Suprapubic skin (tissue), 4 donors: ENCODE data around the gene CBX3. TPM values are rescaled to one million over a fixed set of nuclear protein-coding genes. Genes with fewer than 3 reads are reported as not detected.

Source experiments
- DNase-seq, 2 donors: peaks; one replicate each; pipeline ENCODE4 v3.0.0-alpha.2; 2019; ENCODE audit warnings: low spot score in 2 of 2
- H3K27ac ChIP-seq: fragments of 200-600 bp; sonication (generic); one replicate; pipeline ENCODE4 v1.5.1; 2019
- H3K27me3 ChIP-seq: fragments of 200-600 bp; sonication (generic); one replicate; pipeline ENCODE4 v1.5.1; 2019
- H3K36me3 ChIP-seq: fragments of 200-600 bp; sonication (generic); one replicate; pipeline ENCODE4 v1.5.1; 2019
- H3K4me1 ChIP-seq: fragments of 200-600 bp; sonication (generic); one replicate; pipeline ENCODE4 v1.5.1; 2019
- H3K4me3 ChIP-seq: fragments of 200-600 bp; sonication (generic); one replicate; pipeline ENCODE4 v1.5.1; 2019; ENCODE audit warnings: mild to moderate bottlenecking
- H3K9me3 ChIP-seq: fragments of 200-600 bp; sonication (generic); one replicate; pipeline ENCODE4 v1.5.1; 2019
- EP300 ChIP-seq: sonication (generic); formaldehyde crosslinking; IDR thresholded peaks from one replicate; pipeline ENCODE4 v1.6.1; 2017; ENCODE audit warnings: antibody characterized with exemption
- POLR2A ChIP-seq, 2 donors: fragments of 450-650 bp; IDR thresholded peaks; one replicate each; pipeline ENCODE4 v1.6.1; 2017; ENCODE audit warnings: antibody characterized with exemption in 2 of 2, mild to moderate bottlenecking in 2 of 2, moderate library complexity in 2 of 2
- POLR2AphosphoS5 ChIP-seq, 3 donors: sonication (generic); formaldehyde crosslinking; IDR thresholded peaks; one replicate each; pipeline ENCODE4 v1.6.1; 2017; ENCODE audit warnings: antibody characterized with exemption in 3 of 3
- WGBS: methylation state at CpG from one replicate; pipeline ENCODE4 v1.1.5; 2018; 5-methylcytosine and 5-hydroxymethylcytosine counted together
- total RNA-seq, 4 donors: library from RNA; depleted of rRNA; stranded (reverse); fragments of >200 nt; gene quantifications; one replicate each; pipeline ENCODE4 v1.1.0, GENCODE V29; 2016
- TF ChIP-seq, protein P1 (sequence below), 2 donors: fragments of 200-600 bp in 1 of 2; fragments of 450-650 bp in 1 of 2; sonication (generic) in 1 of 2; IDR thresholded peaks; one replicate each; pipeline ENCODE4 v1.5.1; 2016 to 2019; ENCODE audit warnings: antibody characterized with exemption in 2 of 2, mild to moderate bottlenecking in 1 of 2, moderate library complexity in 1 of 2

CBX3 gene
- total RNA-seq, 4 donors from 2014 or later: 42.3 to 81.7 (median 44.7) TPM

DNA sequence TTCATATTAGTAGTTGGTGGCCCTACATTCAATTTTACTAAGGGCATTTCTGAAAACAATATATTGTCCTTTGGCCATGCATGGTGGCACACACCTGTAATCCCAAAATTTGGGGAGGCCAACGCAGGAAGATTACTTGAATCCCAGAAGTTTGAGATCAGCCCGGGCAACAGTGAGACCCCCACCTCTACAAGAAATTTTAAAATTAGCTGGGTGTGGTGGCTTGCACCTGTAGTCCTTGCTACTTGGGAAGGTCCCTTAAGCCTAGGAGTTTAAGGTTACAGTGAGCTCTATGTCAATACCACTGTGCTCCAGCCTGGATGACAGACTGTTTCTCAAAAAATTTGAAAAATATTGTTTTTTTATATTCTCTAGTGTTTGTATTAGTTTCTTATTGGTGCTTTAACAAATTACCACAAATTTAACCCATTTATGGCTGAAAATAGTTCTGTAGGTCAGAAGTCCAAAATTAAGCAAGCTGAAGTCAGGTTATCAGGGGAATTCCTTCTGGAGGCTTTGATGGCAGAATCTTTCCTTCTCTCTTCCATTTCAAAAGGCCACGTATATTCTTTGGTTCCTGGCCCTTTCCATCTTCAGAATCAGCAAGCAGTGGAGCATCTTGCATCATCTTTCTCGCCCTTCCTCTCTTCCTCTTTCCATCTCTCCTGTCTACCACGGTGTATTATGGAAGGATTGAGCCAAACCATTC lies 12.4 kb downstream of the CBX3 start:
- H3K36me3 ChIP-seq: peaks cover 20% of the 10 kb centered on the region
- TF ChIP-seq POLR2AphosphoS5 (IDR thresholded peaks at IDR 0.05): no peak
- WGBS: 85% methylated on average over 5 of the region's 5 CpGs
- H3K27ac ChIP-seq: no peak overlapping the region
- H3K27me3 ChIP-seq: no peaks in the 10 kb centered on the region
- no peaks in the 10 kb centered on the region for H3K9me3 ChIP-seq
- no peak overlapping the region for H3K4me3 ChIP-seq
- no peak for DNase-seq
- H3K4me1 ChIP-seq: no peaks in the 10 kb centered on the region

DNA sequence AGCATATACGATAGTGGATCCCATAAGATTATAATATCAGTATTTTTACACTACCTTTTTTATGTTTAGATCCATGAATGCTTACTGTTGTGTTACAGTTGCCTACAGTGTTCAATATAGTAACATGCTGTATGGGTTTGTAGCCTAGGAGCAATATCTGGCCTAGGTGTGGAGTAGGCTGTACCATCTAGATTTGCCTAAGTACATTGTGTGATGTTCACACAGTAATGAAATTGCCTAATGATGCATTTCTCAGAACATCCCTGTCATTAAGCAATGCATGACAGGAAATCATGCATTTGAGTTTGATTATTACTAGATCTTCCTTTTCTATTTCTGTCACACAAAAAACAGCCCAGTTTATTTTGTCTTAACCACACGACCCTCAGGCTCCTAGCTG lies 14.5 kb downstream of the CBX3 start:
- 74% methylated on average over 2 of the region's 2 CpGs for WGBS
- Histone ChIP-seq H3K36me3 (peaks cover 6% of the 10 kb centered on the region), H3K27ac (no peak overlapping the region), H3K27me3 (no peaks in the 10 kb centered on the region), H3K9me3 (no peaks in the 10 kb centered on the region), H3K4me3 (no peak overlapping the region), H3K4me1 (no peaks in the 10 kb centered on the region)
- TF ChIP-seq EP300 (no peak), POLR2A (IDR thresholded peaks at IDR 0.05) (no peak), POLR2AphosphoS5 (IDR thresholded peaks at IDR 0.05) (no peak)
- TF ChIP-seq, protein P1, sequence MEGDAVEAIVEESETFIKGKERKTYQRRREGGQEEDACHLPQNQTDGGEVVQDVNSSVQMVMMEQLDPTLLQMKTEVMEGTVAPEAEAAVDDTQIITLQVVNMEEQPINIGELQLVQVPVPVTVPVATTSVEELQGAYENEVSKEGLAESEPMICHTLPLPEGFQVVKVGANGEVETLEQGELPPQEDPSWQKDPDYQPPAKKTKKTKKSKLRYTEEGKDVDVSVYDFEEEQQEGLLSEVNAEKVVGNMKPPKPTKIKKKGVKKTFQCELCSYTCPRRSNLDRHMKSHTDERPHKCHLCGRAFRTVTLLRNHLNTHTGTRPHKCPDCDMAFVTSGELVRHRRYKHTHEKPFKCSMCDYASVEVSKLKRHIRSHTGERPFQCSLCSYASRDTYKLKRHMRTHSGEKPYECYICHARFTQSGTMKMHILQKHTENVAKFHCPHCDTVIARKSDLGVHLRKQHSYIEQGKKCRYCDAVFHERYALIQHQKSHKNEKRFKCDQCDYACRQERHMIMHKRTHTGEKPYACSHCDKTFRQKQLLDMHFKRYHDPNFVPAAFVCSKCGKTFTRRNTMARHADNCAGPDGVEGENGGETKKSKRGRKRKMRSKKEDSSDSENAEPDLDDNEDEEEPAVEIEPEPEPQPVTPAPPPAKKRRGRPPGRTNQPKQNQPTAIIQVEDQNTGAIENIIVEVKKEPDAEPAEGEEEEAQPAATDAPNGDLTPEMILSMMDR (IDR thresholded peaks at IDR 0.05): no peak
- no peak for DNase-seq

DNA sequence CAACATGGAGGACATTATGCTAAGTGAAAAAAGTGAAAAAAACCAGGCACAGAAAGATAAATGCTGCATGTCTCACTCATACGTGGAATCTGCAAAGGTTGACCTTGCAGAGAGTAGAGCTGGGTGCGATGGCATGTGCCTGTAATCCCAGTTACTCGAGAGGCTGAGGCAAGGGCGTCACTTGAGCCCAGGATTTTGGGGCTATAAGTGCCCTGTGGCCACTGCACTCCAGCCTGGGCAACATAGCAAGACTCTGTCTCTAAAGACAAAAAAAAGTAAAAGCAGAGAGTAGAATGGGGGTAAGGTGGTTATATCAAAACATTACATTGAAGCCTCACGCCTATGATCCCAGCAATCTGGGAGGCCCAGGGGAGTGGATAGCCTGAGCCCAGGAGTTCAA lies 22.8 kb downstream of the CBX3 start:
- Histone ChIP-seq H3K27ac (no peak overlapping the region), H3K27me3 (peaks cover 3% of the 10 kb centered on the region), H3K36me3 (no peaks in the 10 kb centered on the region), H3K9me3 (no peaks in the 10 kb centered on the region), H3K4me1 (no peaks in the 10 kb centered on the region), H3K4me3 (no peak overlapping the region)
- DNase-seq: no peak
- WGBS: 77% methylated on average over 5 of the region's 5 CpGs
- TF ChIP-seq, protein P1 (IDR thresholded peaks at IDR 0.05): no peak

DNA sequence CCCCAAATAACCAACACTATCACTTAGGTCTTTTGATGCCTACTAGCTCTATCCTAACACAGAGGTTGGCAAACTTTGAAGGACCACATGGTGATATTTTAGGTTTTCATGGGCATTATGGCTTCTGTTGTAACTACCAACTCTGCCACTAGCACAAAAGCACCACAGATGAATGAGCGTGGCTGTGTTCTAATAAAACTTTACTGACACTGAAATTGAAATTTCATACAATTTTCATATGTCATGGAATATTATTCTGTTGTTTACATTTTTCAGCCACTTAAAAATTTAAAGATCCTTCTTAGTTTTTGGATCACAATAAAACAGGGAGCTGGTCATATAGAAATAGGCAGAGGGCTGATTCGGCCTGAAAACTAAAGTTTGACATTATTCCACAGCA lies 26.4 kb downstream of the CBX3 start:
- 95% methylated on average over 2 of the region's 2 CpGs for WGBS
- DNase-seq: no peak
- H3K4me3 ChIP-seq: no peak overlapping the region
- H3K27ac ChIP-seq: no peak overlapping the region
- H3K27me3 ChIP-seq: peaks cover 3% of the 10 kb centered on the region
- TF ChIP-seq POLR2A (IDR thresholded peaks at IDR 0.05) (no peak), EP300 (no peak), POLR2AphosphoS5 (IDR thresholded peaks at IDR 0.05) (no peak)
- TF ChIP-seq, protein P1 (IDR thresholded peaks at IDR 0.05): no peak
- H3K9me3 ChIP-seq: no peaks in the 10 kb centered on the region
- no peaks in the 10 kb centered on the region for H3K36me3 ChIP-seq
- H3K4me1 ChIP-seq: no peaks in the 10 kb centered on the region

DNA sequence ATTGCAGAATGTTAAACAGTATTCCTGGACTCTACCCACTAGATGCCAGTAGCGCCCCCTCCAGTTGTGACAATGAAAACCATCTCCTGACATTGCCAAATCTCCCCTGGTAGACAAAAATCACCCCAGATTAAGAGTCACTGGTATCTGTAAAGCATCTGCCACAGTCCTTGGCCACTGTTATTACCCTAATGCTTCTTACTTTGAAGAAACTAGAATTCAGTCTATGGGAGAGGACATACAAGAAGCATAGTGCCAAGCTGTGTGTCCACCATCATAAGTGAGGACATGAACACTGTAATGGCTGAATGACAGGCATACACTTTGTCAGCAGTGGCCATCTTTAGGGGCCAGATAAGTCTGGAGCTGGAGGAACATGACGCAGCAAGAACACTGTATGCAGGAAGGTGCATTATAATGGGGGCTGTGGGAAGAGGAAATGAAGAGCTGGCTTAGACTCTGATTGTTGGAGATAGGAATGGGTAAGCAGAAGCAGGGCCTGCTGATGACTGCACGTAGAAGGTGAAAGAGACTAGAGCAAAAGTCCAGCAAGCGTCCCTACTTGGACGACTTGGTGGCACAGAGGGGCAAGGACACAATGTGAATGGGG lies 32.5 kb downstream of the CBX3 start:
- Histone ChIP-seq H3K27ac (no peak overlapping the region), H3K27me3 (no peaks in the 10 kb centered on the region), H3K4me1 (no peaks in the 10 kb centered on the region), H3K9me3 (no peaks in the 10 kb centered on the region), H3K4me3 (no peak overlapping the region), H3K36me3 (no peaks in the 10 kb centered on the region)
- TF ChIP-seq EP300 (no peak), POLR2AphosphoS5 (IDR thresholded peaks at IDR 0.05) (no peak), POLR2A (IDR thresholded peaks at IDR 0.05) (no peak)
- TF ChIP-seq, protein P1 (IDR thresholded peaks at IDR 0.05): no peak
- WGBS: 77% methylated on average over 5 of the region's 5 CpGs
- DNase-seq: no peak
